AG04450 (cell line): ENCODE measurements around the gene TMEM106A. TPM values are rescaled to one million over a fixed set of nuclear protein-coding genes. Genes with fewer than 3 reads are reported as not detected.
"Not testable (repeated sequence)": the region's sequence is repeated elsewhere in the genome, so short reads cannot be mapped to it uniquely, and the experiment has no call there.

Experiments
- CTCF ChIA-PET: fragments of 300-600, 350-600 bp; formaldehyde crosslinking; extraction: SDS; loops from one replicate; lab custom pipeline; 2022; ENCODE audit warnings: antibody characterized with exemption, inconsistent platforms; lab: Charles Lee
- POLR2A ChIA-PET: fragments of 350-600 bp; formaldehyde crosslinking; extraction: SDS; loops from one replicate; lab custom pipeline; 2021; ENCODE audit warnings: antibody characterized with exemption, inconsistent platforms; lab: Yijun Ruan, JAX
- DNase-seq: peaks from one replicate; pipeline ENCODE4 v3.0.0-alpha.2; 2011; ENCODE audit warnings: low read depth, low spot score
- H3K27ac ChIP-seq: one replicate; pipeline ENCODE4 v1.5.1; 2012; ENCODE audit warnings: low read depth, low read length, control low read depth
- H3K27me3 ChIP-seq: one replicate; pipeline ENCODE4 v1.6.0; 2012; ENCODE audit warnings: low read length; ENCODE audit not compliant: control insufficient read depth, insufficient read depth
- H3K4me3 ChIP-seq: 2 replicates; pipeline ENCODE4 v1.5.1; 2011; ENCODE audit warnings: mild to moderate bottlenecking, low read depth, low read length, control low read depth
- H3K9me3 ChIP-seq: 2 replicates; pipeline ENCODE4 v1.5.1; 2012; ENCODE audit warnings: low read length; ENCODE audit not compliant: control insufficient read depth, insufficient read depth
- polyA plus RNA-seq: library from polyadenylated mRNA; depleted of rRNA; stranded (reverse); fragments of >200 nt; gene quantifications from 2 replicates; pipeline ENCODE4 v1.2.3, GENCODE V29; 2011; rRNA removed
- small RNA-seq: library from RNA; depleted of rRNA; stranded (forward); fragments of <200 nt; gene quantifications from one replicate; pipeline ENCODE3, GENCODE V24; 2012; ENCODE audit warnings: low read depth; ENCODE audit not compliant: insufficient read length

Gene TMEM106A
- polyA plus RNA-seq, 1 experiment = 4.5 TPM

GRCh38 chr17:43232021-43232699 is 20.5 kb downstream of the TMEM106A start:
- DNase-seq, H3K27me3 ChIP-seq, CTCF ChIA-PET, POLR2A ChIA-PET, H3K9me3 ChIP-seq: not testable (repeated sequence)
- H3K27ac ChIP-seq = peak overlapping the region; percentile 54
- H3K4me3 ChIP-seq = peak overlapping the region; percentile 47

- CTCF ChIA-PET, H3K9me3 ChIP-seq, DNase-seq, POLR2A ChIA-PET, H3K27me3 ChIP-seq, H3K27ac ChIP-seq, H3K4me3 ChIP-seq: not testable (repeated sequence)
Measured at GRCh38 chr17:43233263-43233662, 21.6 kb downstream of the TMEM106A start.

- H3K4me3 ChIP-seq, DNase-seq, H3K27ac ChIP-seq, H3K27me3 ChIP-seq, CTCF ChIA-PET, POLR2A ChIA-PET, H3K9me3 ChIP-seq: not testable (repeated sequence)
Measured at GRCh38 chr17:43233877-43234276, 22.2 kb downstream of the TMEM106A start, which contains the start of gene RNU2-1. Gene RNU2-1, minus strand, starts transcription at chr17:43233977.

GRCh38 chr17:43239597-43239996 is 27.9 kb downstream of the TMEM106A start:
- H3K4me3 ChIP-seq, POLR2A ChIA-PET, H3K27ac ChIP-seq, H3K9me3 ChIP-seq, CTCF ChIA-PET, H3K27me3 ChIP-seq, DNase-seq: not testable (repeated sequence)

GRCh38 chr17:43240596-43241352 is 29.1 kb downstream of the TMEM106A start:
- H3K27me3 ChIP-seq, H3K9me3 ChIP-seq, H3K27ac ChIP-seq, DNase-seq, POLR2A ChIA-PET, H3K4me3 ChIP-seq, CTCF ChIA-PET: not testable (repeated sequence)

- H3K27me3 ChIP-seq, H3K9me3 ChIP-seq, H3K4me3 ChIP-seq, POLR2A ChIA-PET, H3K27ac ChIP-seq, CTCF ChIA-PET, DNase-seq: not testable (repeated sequence)
Measured at GRCh38 chr17:43246456-43246855, 34.8 kb downstream of the TMEM106A start.

Small RNA genes within 50 kb of the gene (small RNA-seq; reads per million reads assigned to genes)
- not detected for gene AC060780.2
- not detected for gene AC060780.3
- not detected for gene RF00004
- not detected for gene RNU2-1

Other genes starting within 250 kb of the TMEM106A start
- 39.7 and 39.8 TPM in 2 replicates for gene AARSD1, start 247.4 kb upstream of the TMEM106A start, polyA plus RNA-seq
- gene PTGES3L, start 231.8 kb upstream of the TMEM106A start, polyA plus RNA-seq = 1.8 and 1.9 TPM in 2 replicates
- 8.7 and 9.4 TPM in 2 replicates for gene RUNDC1, start 231.3 kb upstream of the TMEM106A start, polyA plus RNA-seq
- gene RPL27, start 213.5 kb upstream of the TMEM106A start, polyA plus RNA-seq = 4,202 and 4,485 TPM in 2 replicates
- 24.1 and 25.7 TPM in 2 replicates for gene IFI35, start 205.1 kb upstream of the TMEM106A start, polyA plus RNA-seq
- 228 and 236 TPM in 2 replicates for gene VAT1, start 189.5 kb upstream of the TMEM106A start, polyA plus RNA-seq
- 1.7 and 2.1 TPM in 2 replicates for gene RND2, start 186.6 kb upstream of the TMEM106A start, polyA plus RNA-seq
- gene BRCA1, start 86.5 kb upstream of the TMEM106A start, polyA plus RNA-seq = 5.1 and 8.1 TPM in 2 replicates
- 103 and 107 TPM in 2 replicates for gene NBR1, start 40.7 kb upstream of the TMEM106A start, polyA plus RNA-seq
- not detected in 2 replicates for gene CCDC200, start 16.7 kb downstream of the TMEM106A start, polyA plus RNA-seq
- not detected in 2 replicates for gene RNU2-1, start 22.1 kb downstream of the TMEM106A start, polyA plus RNA-seq
- 15.0 and 16.5 TPM in 2 replicates for gene ARL4D, start 187.1 kb downstream of the TMEM106A start, polyA plus RNA-seq